HL-60 (cell line): ENCODE results near the gene GPR157.

ENCODE experiments used
- DNase-seq, 2 experiments: peaks; one replicate each; pipeline ENCODE4 v3.0.0-alpha.2; 2010 to 2020; ENCODE audit warnings: low read depth in 1 of 2, low spot score in 1 of 2
- H3K27ac ChIP-seq: fragments of 250-450 bp; sonication (Bioruptor Pico); replicated peaks from 2 replicates; pipeline ENCODE4 v1.5.1; 2020; ENCODE audit warnings: mild to moderate bottlenecking, moderate library complexity
- H3K27me3 ChIP-seq: fragments of 250-450 bp; sonication (Bioruptor Pico); 2 replicates; pipeline ENCODE4 v1.5.1; 2021; ENCODE audit warnings: mild to moderate bottlenecking, moderate library complexity; ENCODE audit not compliant: insufficient read depth, poor library complexity, severe bottlenecking
- H3K4me3 ChIP-seq: replicated peaks from 2 replicates; pipeline ENCODE4 v1.5.1; 2011; ENCODE audit warnings: mild to moderate bottlenecking, control low read depth, low read length; ENCODE audit not compliant: insufficient read depth
- GABPA ChIP-seq: IDR thresholded peaks from 2 replicates; pipeline ENCODE4 v1.6.1; 2012; ENCODE audit warnings: low read depth
- POLR2AphosphoS5 ChIP-seq: IDR thresholded peaks from 2 replicates; pipeline ENCODE4 v1.6.1; 2012; ENCODE audit warnings: low read depth
- REST ChIP-seq: IDR thresholded peaks from 2 replicates; pipeline ENCODE4 v1.6.1; 2012; ENCODE audit warnings: low read depth; ENCODE audit not compliant: insufficient replicate concordance
- SPI1 ChIP-seq: IDR thresholded peaks from 2 replicates; pipeline ENCODE4 v1.6.1; 2012; ENCODE audit warnings: low read depth, mild to moderate bottlenecking, borderline replicate concordance
- TF ChIP-seq, protein P1 (sequence below): IDR thresholded peaks from one replicate; pipeline ENCODE4 v1.5.1; 2011; ENCODE audit warnings: low read length, control low read depth, inconsistent platforms; ENCODE audit not compliant: insufficient read depth

Gene GPR157

DNA sequence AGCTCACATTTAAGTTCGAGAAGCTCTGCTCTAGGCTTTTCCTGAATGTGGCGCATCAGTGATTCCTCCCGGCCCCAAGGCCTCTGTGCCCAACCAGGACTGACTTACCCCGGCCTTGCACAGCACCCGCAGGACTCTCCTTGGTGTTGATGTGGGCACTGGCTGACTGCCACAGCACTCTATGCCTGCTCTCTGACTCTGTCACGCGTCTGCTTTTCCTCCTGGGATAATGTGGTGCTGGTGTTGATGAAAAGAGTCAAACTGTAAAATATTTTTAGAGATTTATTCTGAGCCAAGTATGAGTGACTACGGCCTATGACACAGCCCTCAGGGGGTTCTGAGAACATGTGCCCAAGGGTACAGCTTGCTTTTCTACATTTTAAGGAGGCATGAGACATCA lies 44.0 kb downstream of the GPR157 start:
- Histone ChIP-seq H3K27ac (peak overlapping the region; percentile 57), H3K4me3 (no peak overlapping the region), H3K27me3 (no peaks in the 10 kb centered on the region)
- TF ChIP-seq POLR2AphosphoS5 (no peak), GABPA (no peak), SPI1 (no peak)
- TF ChIP-seq, protein P1, sequence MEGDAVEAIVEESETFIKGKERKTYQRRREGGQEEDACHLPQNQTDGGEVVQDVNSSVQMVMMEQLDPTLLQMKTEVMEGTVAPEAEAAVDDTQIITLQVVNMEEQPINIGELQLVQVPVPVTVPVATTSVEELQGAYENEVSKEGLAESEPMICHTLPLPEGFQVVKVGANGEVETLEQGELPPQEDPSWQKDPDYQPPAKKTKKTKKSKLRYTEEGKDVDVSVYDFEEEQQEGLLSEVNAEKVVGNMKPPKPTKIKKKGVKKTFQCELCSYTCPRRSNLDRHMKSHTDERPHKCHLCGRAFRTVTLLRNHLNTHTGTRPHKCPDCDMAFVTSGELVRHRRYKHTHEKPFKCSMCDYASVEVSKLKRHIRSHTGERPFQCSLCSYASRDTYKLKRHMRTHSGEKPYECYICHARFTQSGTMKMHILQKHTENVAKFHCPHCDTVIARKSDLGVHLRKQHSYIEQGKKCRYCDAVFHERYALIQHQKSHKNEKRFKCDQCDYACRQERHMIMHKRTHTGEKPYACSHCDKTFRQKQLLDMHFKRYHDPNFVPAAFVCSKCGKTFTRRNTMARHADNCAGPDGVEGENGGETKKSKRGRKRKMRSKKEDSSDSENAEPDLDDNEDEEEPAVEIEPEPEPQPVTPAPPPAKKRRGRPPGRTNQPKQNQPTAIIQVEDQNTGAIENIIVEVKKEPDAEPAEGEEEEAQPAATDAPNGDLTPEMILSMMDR: no peak
- no peak for DNase-seq

DNA sequence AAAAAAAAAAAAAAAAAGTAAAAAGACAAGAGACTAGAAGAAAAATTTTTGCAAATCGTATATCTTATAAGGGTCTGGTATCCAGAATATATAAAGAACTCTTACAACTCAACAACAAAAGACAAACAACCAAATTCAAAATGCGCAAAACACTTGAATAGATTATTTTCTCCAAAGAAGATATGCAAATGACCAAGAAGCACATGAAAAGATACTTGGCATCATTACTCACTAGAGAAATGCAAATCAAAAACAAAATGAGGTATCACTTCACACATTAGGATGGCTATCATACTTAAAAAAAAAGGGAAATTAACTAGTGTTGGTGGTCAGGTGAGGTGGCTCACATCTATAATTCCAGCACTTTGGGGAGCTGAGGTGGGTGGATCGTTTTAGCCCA lies 47.4 kb downstream of the GPR157 start:
- H3K4me3 ChIP-seq: no peak overlapping the region
- no peak for DNase-seq
- peak overlapping the region; percentile 85; the same call in 1 of the 2 replicates for H3K27ac ChIP-seq
- TF ChIP-seq SPI1 (no peak), POLR2AphosphoS5 (no peak), REST (no peak), GABPA (no peak)
- TF ChIP-seq, protein P1: no peak
- no peaks in the 10 kb centered on the region for H3K27me3 ChIP-seq

- Histone ChIP-seq H3K27me3 (no peaks in the 10 kb centered on the region), H3K27ac (no peak overlapping the region), H3K4me3 (no peak overlapping the region)
- no peak for TF ChIP-seq GABPA
- TF ChIP-seq, protein P1: no peak
- no peak for TF ChIP-seq SPI1
- TF ChIP-seq POLR2AphosphoS5: no peak
- TF ChIP-seq REST: no peak
- no peak for DNase-seq
These were observed 48.1 kb downstream of the GPR157 start for GRCh38 chr1:9080705-9081291.
